AG04450 (cell line): ENCODE measurements around the gene LRRC8D. TPM values are rescaled to one million over a fixed set of nuclear protein-coding genes. Genes with fewer than 3 reads are reported as not detected.

Source experiments
- CTCF ChIA-PET: fragments of 300-600, 350-600 bp; formaldehyde crosslinking; extraction: SDS; loops from one replicate; lab custom pipeline; 2022; ENCODE audit warnings: antibody characterized with exemption, inconsistent platforms; lab: Charles Lee
- POLR2A ChIA-PET: fragments of 350-600 bp; formaldehyde crosslinking; extraction: SDS; loops from one replicate; lab custom pipeline; 2021; ENCODE audit warnings: antibody characterized with exemption, inconsistent platforms; lab: Yijun Ruan, JAX
- DNase-seq: peaks from one replicate; pipeline ENCODE4 v3.0.0-alpha.2; 2011; ENCODE audit warnings: low read depth, low spot score
- H3K27ac ChIP-seq: one replicate; pipeline ENCODE4 v1.5.1; 2012; ENCODE audit warnings: low read depth, low read length, control low read depth
- H3K27me3 ChIP-seq: one replicate; pipeline ENCODE4 v1.6.0; 2012; ENCODE audit warnings: low read length; ENCODE audit not compliant: control insufficient read depth, insufficient read depth
- H3K4me3 ChIP-seq: 2 replicates; pipeline ENCODE4 v1.5.1; 2011; ENCODE audit warnings: mild to moderate bottlenecking, low read depth, low read length, control low read depth
- H3K9me3 ChIP-seq: 2 replicates; pipeline ENCODE4 v1.5.1; 2012; ENCODE audit warnings: low read length; ENCODE audit not compliant: control insufficient read depth, insufficient read depth
- polyA plus RNA-seq: library from polyadenylated mRNA; depleted of rRNA; stranded (reverse); fragments of >200 nt; gene quantifications from 2 replicates; pipeline ENCODE4 v1.2.3, GENCODE V29; 2011
- TF ChIP-seq, protein P1 (sequence below): IDR thresholded peaks from 2 replicates; pipeline ENCODE4 v1.5.1; 2011; ENCODE audit warnings: low read depth, low read length, control low read depth, inconsistent platforms

LRRC8D gene
- polyA plus RNA-seq, 1 experiment, result 48.7 TPM

DNA sequence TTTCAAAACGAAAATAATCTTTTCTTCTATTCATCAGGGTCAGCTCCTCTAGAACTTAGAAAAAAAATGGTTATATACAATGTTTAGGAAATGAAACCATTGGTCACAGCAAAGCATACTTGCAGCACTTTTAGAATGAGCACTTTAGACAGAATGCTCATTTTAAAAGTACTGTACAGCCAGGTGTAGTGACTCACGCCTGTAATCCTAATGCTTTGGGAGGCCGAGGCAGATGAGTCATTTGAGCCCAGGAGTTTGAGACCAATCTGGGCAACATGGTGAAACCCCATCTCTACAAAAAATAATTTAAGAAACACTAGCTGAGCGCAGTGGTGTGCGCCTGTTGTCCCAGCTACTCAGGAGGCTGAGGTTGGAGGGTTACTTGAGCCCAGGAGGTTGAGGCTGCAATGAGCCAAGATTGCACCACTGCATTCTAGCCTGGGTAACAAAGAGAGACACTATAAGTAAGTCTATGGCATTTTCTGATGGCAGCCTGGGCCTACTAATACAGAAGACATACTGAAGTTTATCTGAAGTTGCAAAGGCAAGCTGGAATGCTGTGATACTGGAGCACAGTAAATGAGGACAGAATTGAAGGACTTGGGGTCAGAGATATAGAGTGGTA, 125.1 kb downstream of the LRRC8D start:
- Histone ChIP-seq H3K9me3 (no peaks in the 10 kb centered on the region), H3K27me3 (no peaks in the 10 kb centered on the region), H3K27ac (no peak overlapping the region), H3K4me3 (no peak overlapping the region)
- no peak for DNase-seq
- TF ChIP-seq, protein P1, sequence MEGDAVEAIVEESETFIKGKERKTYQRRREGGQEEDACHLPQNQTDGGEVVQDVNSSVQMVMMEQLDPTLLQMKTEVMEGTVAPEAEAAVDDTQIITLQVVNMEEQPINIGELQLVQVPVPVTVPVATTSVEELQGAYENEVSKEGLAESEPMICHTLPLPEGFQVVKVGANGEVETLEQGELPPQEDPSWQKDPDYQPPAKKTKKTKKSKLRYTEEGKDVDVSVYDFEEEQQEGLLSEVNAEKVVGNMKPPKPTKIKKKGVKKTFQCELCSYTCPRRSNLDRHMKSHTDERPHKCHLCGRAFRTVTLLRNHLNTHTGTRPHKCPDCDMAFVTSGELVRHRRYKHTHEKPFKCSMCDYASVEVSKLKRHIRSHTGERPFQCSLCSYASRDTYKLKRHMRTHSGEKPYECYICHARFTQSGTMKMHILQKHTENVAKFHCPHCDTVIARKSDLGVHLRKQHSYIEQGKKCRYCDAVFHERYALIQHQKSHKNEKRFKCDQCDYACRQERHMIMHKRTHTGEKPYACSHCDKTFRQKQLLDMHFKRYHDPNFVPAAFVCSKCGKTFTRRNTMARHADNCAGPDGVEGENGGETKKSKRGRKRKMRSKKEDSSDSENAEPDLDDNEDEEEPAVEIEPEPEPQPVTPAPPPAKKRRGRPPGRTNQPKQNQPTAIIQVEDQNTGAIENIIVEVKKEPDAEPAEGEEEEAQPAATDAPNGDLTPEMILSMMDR, result no peak
- POLR2A ChIA-PET, result interaction anchor here (0.6 kb wide), 1 partner anchor 39 kb away, joined by 19 read pairs; no protein-coding TSS in a partner anchor
- CTCF ChIA-PET, result interaction anchor here (1.3 kb wide), 1 partner anchor 41 kb away, joined by 4 read pairs; no protein-coding TSS in a partner anchor

- no peak for DNase-seq
Measured at GRCh38 chr1:89946532-89946931, 125.7 kb downstream of the LRRC8D start.

GRCh38 chr1:89948722-89949345, 128.0 kb downstream of the LRRC8D start:
- no peak overlapping the region for H3K4me3 ChIP-seq
- DNase-seq, result no peak
- TF ChIP-seq, protein P1, result no peak
- ChIA-PET CTCF (no interaction called here), POLR2A (no interaction called here)
- no peaks in the 10 kb centered on the region for H3K27me3 ChIP-seq
- H3K9me3 ChIP-seq, result no peaks in the 10 kb centered on the region
- no peak overlapping the region for H3K27ac ChIP-seq

More at GRCh38 chr1:89946532-89946931, 125.7 kb downstream of the LRRC8D start:
- Histone ChIP-seq H3K4me3 (no peak overlapping the region), H3K9me3 (no peaks in the 10 kb centered on the region), H3K27me3 (no peaks in the 10 kb centered on the region), H3K27ac (no peak overlapping the region)
- ChIA-PET POLR2A (no interaction called here), CTCF (interaction anchor here (1.3 kb wide), 1 partner anchor 41 kb away, joined by 4 read pairs; no protein-coding TSS in a partner anchor)
- TF ChIP-seq, protein P1, result no peak

DNA sequence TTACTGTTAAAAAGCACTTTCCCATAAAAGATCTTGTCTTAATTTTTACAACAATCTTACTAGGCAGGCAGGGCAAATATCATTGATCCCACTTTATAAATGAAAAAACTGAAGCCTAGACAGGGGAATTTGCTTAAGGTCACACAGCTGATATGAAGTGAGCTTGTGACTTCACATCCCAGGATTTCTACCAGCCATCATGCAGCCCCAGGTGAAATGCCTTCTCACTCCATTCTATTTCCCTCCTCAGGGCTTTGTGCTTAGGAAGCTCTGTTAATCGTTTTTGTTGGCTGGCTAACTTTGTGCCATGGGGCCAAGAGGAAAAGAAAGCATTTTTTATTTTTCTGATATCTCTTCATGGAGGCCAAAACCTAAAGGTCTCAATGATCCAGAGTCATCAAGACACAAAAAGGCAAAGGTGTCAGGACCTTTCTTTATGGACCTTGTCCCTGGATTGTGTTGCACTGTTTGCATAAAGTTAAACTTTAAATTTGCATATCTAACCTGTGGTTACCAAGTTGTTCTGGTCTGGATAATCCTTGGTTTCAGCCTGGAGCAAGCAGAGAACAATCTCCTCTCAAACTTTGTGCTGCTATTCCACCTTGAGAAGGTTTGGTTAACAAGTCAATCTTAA, 129.3 kb downstream of the LRRC8D start:
- ChIA-PET CTCF (no interaction called here), POLR2A (interaction anchor here (0.7 kb wide), 1 partner anchor 107 kb away, joined by 8 read pairs; no protein-coding TSS in a partner anchor)
- TF ChIP-seq, protein P1, result no peak
- no peaks in the 10 kb centered on the region for H3K27me3 ChIP-seq
- no peak for DNase-seq
- no peaks in the 10 kb centered on the region for H3K9me3 ChIP-seq
- no peak overlapping the region for H3K4me3 ChIP-seq
- H3K27ac ChIP-seq, result no peak overlapping the region
